Stimulated activated CD4-positive, alpha-beta T cell treated with anti-CD3 and anti-CD28 coated beads, Interleukin-12 subunit alpha, Interleukin-12 subunit beta, amount 100 ng/mL, for 4 hours (primary cell): ENCODE data around the gene TMED4.

Source experiments
- DNase-seq: peaks from one replicate; pipeline ENCODE4 v3.0.0-alpha.2; 2020

Gene TMED4

GRCh38 chr7:44539669-44540506 lies 42.1 kb downstream of the TMED4 start:
- no peak for DNase-seq

- no peak for DNase-seq
Observed at GRCh38 chr7:44538798-44539668, 43.0 kb downstream of the TMED4 start.

- DNase-seq: no peak
Observed at GRCh38 chr7:44538093-44538797, 43.8 kb downstream of the TMED4 start.

- no peak for DNase-seq
Observed at GRCh38 chr7:44537442-44537841, 44.6 kb downstream of the TMED4 start.

GRCh38 chr7:44536090-44536489 lies 45.9 kb downstream of the TMED4 start:
- no peak for DNase-seq

GRCh38 chr7:44535348-44536064 lies 46.5 kb downstream of the TMED4 start:
- DNase-seq: no peak

GRCh38 chr7:44534501-44534900 lies 47.5 kb downstream of the TMED4 start:
- DNase-seq: peak; percentile 28

- DNase-seq: no peak
Observed at GRCh38 chr7:44534087-44534486, 47.9 kb downstream of the TMED4 start.

- DNase-seq: no peak
Observed at GRCh38 chr7:44533301-44534055, 48.6 kb downstream of the TMED4 start.

GRCh38 chr7:44531421-44532380 lies 50.3 kb downstream of the TMED4 start:
- no peak for DNase-seq

- DNase-seq: no peak
Observed at GRCh38 chr7:44530990-44531389, 51.0 kb downstream of the TMED4 start.
